SK-N-MC (cell line): Measurements from ENCODE around the gene NRP1.

Experiments used
- EZH2 ChIP-seq: fragments of 200-600 bp; sonication (generic); IDR thresholded peaks from one replicate; pipeline ENCODE4 v1.6.1; 2017; ENCODE audit warnings: antibody characterized with exemption
- FOXP2 ChIP-seq: optimal IDR thresholded peaks from 2 replicates; pipeline ENCODE3; 2011; ENCODE audit warnings: mild to moderate bottlenecking, moderate library complexity; ENCODE audit not compliant: insufficient read depth; ENCODE audit errors: extremely low read length, control extremely low read depth
- POLR2AphosphoS5 ChIP-seq: IDR thresholded peaks from 2 replicates; pipeline ENCODE4 v1.6.1; 2012; ENCODE audit warnings: mild to moderate bottlenecking, low read depth, low read length, borderline replicate concordance

DNA sequence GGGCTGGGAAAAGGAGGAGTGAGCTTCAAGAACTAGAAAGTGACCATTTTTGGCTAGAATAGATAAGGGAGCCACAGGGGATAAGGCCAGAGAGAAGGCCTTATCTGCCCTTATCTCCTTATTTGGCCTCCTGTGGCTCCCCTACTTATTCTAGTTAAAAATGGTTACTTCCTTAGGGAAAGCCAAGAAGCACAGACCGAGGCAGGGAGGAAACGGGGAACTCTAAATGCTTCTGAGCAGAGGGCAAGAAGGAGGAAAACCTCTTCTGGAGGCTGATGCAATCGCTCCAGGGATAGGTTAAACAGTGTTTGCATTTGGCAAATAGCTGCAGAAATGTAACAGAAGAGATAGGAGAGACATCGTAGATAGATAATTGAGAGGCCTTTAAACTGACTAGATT lies 18.6 kb downstream of the NRP1 start:
- TF ChIP-seq EZH2 (no peak), POLR2AphosphoS5 (no peak), FOXP2 (no peak)
